Activated naive CD4-positive, alpha-beta T cell (primary cell): Measurements from ENCODE around the gene PJA2.

ENCODE experiments used
- DNase-seq, 4 experiments: peaks; one replicate each; lab custom pipeline; 2025; lab: John Stamatoyannopoulos, UW

Gene PJA2

DNA sequence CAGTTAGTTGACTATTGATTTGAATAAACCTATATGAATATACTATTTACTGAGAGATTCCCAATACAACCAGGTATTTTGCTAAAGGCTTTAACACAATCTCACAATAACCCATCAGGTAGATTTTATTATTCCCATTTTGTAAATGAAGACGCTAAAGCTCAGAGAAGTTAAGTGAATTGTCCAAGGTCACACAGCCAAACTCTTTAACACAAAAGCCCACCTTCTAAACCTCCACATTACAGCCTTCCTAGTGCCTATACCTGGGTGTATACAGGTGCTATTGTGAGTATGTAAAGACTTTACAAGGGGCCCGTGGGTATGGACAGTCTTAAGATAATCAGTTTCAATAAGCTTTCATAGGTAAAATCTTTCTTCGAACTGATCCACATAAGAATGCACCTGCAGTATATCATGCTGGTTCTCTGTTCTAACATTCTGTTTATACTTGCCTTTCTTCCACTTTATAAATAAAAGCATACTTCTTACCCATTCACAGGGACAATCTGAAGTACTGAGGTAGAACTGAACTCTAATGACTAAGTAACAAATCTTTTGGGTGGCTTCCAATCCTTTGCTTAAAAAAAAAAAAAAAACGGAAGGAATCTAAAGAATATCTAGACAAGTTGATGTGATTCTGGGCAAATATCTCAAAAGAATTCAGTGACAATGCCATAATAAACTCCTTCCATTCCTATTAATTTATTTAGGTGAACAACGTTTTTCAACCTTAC is 59.1 kb downstream of the PJA2 start:
- DNase-seq, result no peak

DNA sequence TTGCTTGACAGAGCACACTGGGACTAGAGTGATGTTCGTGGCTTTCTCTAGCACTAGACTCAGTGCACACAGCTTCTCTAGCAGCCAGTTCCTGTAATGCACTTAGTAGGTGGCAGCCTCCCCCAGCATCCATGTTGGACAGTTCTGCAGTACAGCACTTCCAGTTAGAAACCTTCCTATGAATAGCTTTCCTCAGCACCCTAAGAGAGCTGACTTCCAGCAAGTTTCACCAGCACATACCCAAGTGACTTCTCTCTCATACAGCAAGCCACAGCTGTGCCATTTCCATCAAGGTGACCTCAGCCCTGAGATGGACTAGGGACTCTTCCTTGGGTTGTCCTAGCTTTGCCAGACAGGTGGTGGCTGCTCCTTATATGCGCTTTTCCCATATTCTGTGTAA is 60.4 kb downstream of the PJA2 start:
- no peak for DNase-seq

DNA sequence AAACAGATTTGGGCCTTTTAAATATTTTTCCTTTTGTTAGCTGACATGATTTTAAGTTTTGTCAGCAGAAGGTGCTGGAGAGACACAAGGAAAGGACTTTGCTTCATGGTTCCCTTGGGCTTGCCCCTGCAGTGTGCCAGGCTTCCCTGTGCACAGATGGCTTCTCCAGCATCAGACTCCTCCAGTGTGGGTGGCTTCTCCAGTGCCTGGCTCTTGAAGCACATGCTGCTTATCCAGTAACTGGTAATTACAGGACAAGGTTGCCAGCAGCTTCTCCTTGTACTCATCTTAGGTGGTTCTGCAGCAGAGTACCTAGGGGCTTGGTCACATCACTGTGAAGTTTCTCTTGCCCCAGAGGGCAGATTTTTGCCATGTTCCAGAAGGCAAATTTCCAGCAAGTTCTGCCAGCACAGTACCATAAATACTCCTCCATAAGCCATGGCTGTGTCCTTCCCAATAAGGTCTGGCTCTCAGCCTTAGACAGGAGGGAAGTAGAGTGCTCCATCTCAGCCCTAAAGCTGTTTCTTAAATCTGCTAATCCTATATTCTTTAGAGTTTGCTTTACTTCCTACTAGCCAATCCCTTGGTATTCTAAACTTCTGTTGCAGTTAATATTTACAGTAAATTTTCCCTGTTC is 62.4 kb downstream of the PJA2 start:
- no peak for DNase-seq

GRCh38 chr5:109345699-109346098 is 64.1 kb downstream of the PJA2 start:
- DNase-seq, result no peak

- no peak for DNase-seq
Measured at GRCh38 chr5:109340351-109340750, 69.4 kb downstream of the PJA2 start.

- no peak for DNase-seq
Measured at GRCh38 chr5:109335114-109335513, 74.7 kb downstream of the PJA2 start.

- no peak for DNase-seq
Measured at GRCh38 chr5:109334056-109334455, 75.7 kb downstream of the PJA2 start.

GRCh38 chr5:109329333-109330237 is 80.2 kb downstream of the PJA2 start:
- no peak for DNase-seq

- no peak for DNase-seq
Measured at GRCh38 chr5:109328626-109329025, 81.1 kb downstream of the PJA2 start.

GRCh38 chr5:109327570-109327969 is 82.2 kb downstream of the PJA2 start:
- DNase-seq, result no peak

DNA sequence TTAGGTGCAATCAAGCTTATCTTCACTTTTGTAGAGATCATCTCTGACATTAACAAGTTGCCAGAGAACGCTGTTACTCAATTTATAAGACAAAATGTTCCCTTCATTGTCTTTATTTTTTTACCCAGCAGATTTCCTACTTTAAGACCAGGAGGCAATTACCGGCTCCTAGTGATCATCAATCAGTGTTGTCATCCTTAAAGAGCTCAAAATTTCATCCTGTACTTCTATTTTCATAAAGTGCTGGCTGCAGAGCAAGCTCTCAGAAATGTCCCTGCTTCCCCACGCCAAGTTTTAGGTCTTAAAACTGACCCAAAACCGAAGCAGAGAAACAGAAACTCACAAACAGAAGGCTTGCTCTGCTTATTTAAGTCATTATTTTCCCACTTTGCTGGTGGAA is 82.9 kb downstream of the PJA2 start:
- DNase-seq, result no peak

GRCh38 chr5:109325456-109325855 is 84.3 kb downstream of the PJA2 start:
- DNase-seq, result no peak

- DNase-seq, result no peak
Measured at GRCh38 chr5:109324931-109325330, 84.8 kb downstream of the PJA2 start.

- no peak for DNase-seq
Measured at GRCh38 chr5:109324351-109324750, 85.4 kb downstream of the PJA2 start.

DNA sequence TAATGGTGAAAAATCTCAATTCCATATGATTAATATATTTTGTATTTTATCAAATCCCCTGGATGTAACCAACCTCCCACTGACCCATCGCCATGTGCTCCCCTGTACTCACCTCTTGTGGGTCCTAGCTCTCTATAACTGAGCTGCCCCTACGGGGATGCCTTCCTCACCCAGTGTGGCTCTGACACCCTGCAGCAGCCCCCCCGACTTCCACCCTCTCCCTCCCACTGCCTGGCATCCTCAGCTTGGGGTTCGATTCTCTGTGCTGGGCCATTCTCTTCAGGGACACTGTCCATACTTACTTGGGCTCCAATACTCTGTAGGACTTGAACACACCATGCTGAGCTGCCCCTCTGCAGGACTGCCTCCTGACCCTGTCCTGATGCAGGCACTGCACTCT is 87.1 kb downstream of the PJA2 start:
- no peak for DNase-seq

DNA sequence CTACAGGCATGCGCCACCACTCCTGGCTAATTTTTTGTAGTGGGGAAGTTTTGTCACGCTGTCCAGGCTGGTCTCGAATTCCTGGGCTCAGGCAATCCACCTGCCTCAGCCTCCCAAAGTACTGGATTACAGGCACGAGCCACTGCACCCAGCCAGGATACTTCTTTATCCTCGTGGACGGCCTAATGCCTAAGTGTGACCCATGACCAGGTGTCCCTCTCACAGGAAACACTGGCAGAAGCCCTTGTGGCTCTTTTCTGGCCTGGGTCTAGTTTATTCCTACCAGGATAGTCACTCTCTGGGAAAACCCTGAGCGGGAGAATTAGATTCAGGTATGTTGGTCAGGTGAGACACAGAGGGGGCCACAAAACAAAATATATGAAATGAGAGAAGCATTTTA is 90.4 kb downstream of the PJA2 start:
- no peak for DNase-seq

GRCh38 chr5:109318455-109319108 is 91.2 kb downstream of the PJA2 start:
- DNase-seq, result no peak

DNA sequence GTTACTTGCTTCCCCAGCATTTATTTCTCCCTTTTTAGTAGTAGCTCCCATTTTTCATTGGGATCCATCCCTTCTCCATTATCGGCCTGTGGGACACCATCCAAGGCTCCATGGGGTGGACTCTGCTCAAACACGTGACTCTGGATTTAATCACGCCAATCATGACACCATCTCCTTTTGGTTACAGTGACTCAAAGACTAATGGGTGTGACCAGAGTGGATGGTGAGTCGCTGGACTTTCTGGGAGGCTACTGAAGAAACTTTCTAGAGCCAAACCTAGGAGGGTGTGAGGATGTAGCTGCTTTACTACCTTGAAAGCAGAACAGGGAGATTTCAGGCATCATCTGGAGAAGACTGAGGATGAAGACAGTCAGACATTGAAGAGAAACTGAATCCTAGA is 93.1 kb downstream of the PJA2 start:
- no peak for DNase-seq

GRCh38 chr5:109315245-109315644 is 94.5 kb downstream of the PJA2 start:
- DNase-seq, result no peak

GRCh38 chr5:109313127-109313526 is 96.6 kb downstream of the PJA2 start:
- no peak for DNase-seq

DNA sequence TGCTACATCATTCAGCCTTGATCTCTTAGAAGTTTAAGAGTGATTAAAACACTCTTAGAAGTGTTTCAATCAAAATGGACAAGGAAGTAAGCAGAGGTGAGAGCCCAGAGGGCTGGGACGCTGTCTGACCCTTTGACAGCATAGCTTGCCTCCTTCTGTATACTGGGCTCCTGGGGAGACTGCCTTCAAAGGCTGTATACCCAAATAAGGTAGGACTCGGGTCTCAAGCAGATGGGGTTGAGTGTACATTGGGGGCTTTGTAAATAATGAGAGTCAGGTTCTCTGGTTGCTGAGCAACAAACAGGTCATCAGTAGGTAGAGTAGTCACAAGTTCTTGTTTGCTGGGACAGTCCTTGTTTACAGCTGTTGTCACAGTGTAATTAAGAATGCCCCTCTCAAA is 97.1 kb downstream of the PJA2 start:
- DNase-seq, result no peak

DNA sequence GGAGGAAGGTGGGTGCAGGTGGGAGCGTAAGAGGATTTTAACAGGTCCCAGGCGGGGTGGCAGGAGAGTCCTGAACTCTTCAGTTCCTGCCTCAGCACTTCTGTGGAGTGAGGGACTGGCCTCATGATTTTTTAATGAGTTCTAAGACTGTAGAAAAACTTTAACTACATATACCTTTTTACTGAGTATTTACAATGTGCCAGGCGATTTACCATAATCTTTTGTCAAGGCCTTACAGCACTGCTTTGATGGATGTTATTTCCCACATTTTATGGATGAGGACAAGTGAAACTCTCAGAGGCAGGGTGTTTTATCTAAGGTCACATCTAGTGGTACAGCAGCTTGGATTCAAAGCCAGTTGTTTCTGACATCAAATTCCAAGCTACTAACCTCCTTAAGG is 99.5 kb downstream of the PJA2 start:
- no peak for DNase-seq
